ENCODE results near the gene AVP. TPM values are rescaled to one million over a fixed set of nuclear protein-coding genes. Genes with fewer than 3 reads are reported as not detected.
"Not testable (repeated sequence)": the region's sequence is repeated elsewhere in the genome, so short reads cannot be mapped to it uniquely, and the experiment has no call there.

Gene AVP
- total and polyA plus RNA-seq, 2 of the 13 experiments (the other 11 are each of a cell fraction or from before 2014, with no cell fraction given), result 0.12 TPM; not detected in 1

DNA sequence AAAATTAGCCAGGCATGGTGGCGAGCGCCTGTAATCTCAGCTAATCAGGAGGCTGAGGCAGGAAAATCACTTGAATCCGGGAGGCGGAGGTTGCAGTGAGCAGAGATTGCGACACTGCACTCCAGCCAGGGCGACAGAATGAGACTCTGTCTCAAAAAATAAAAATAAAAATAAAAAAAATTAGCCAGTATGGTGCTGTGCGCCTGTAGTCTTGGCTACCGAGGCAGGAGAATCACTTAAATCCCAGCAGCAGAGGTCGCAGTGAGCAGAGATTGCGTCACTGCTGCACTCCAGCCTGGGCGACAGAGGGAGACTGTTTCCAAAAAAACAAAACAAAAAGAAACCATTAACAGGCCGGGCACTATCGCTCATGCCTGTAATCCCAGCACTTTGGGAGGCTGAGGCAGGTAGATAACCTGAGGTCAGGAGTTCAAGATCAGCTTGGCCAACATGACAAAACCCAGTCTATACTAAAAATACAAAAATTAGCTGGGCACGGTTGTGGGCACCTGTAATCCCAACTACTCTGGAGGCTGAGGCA lies 33.4 kb upstream of the AVP start (continued):
- TF ChIP-seq, protein P1, sequence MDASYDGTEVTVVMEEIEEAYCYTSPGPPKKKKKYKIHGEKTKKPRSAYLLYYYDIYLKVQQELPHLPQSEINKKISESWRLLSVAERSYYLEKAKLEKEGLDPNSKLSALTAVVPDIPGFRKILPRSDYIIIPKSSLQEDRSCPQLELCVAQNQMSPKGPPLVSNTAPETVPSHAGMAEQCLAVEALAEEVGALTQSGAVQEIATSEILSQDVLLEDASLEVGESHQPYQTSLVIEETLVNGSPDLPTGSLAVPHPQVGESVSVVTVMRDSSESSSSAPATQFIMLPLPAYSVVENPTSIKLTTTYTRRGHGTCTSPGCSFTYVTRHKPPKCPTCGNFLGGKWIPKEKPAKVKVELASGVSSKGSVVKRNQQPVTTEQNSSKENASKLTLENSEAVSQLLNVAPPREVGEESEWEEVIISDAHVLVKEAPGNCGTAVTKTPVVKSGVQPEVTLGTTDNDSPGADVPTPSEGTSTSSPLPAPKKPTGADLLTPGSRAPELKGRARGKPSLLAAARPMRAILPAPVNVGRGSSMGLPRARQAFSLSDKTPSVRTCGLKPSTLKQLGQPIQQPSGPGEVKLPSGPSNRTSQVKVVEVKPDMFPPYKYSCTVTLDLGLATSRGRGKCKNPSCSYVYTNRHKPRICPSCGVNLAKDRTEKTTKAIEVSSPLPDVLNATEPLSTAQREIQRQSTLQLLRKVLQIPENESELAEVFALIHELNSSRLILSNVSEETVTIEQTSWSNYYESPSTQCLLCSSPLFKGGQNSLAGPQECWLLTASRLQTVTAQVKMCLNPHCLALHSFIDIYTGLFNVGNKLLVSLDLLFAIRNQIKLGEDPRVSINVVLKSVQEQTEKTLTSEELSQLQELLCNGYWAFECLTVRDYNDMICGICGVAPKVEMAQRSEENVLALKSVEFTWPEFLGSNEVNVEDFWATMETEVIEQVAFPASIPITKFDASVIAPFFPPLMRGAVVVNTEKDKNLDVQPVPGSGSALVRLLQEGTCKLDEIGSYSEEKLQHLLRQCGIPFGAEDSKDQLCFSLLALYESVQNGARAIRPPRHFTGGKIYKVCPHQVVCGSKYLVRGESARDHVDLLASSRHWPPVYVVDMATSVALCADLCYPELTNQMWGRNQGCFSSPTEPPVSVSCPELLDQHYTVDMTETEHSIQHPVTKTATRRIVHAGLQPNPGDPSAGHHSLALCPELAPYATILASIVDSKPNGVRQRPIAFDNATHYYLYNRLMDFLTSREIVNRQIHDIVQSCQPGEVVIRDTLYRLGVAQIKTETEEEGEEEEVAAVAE (CRISPR knock-in tag; IDR thresholded peaks at IDR 0.05; ENCODE audit: borderline replicate concordance), result 0 out of 2 replicates have a peak, but pooled peaks have one; percentile 27
- TF ChIP-seq ZNF331 (CRISPR knock-in tag; IDR thresholded peaks at IDR 0.05) (peak; percentile 84), CEBPB (IDR thresholded peaks at IDR 0.05; ENCODE audit: borderline replicate concordance, low read depth, low read length) (peak; percentile 99), ZNF101 (CRISPR knock-in tag; IDR thresholded peaks at IDR 0.05; ENCODE audit: borderline replicate concordance, low read depth) (peak; percentile 83; the same call in 1 of the 2 replicates), ZNF777 (CRISPR knock-in tag; IDR thresholded peaks at IDR 0.05) (0 out of 2 replicates have a peak, but pooled peaks have one; percentile 44), TBL1XR1 (IDR thresholded peaks at IDR 0.05; ENCODE audit: borderline replicate concordance, low read length, partially characterized antibody) (peak; percentile 28), NR2F6 (IDR thresholded peaks at IDR 0.05) (peak; percentile 33; the same call in 1 of the 2 replicates), NR2F6 (CRISPR knock-in tag; IDR thresholded peaks at IDR 0.05) (peak; percentile 73; the same call in 1 of the 2 replicates), THAP11 (CRISPR knock-in tag; IDR thresholded peaks at IDR 0.05) (peak; percentile 72), SMAD3 (CRISPR knock-in tag; IDR thresholded peaks at IDR 0.05) (peak; percentile 79; the same call in 1 of the 2 replicates), SP1 (CRISPR knock-in tag; IDR thresholded peaks at IDR 0.05) (peak; percentile 53; the same call in 1 of the 2 replicates), ZBTB21 (CRISPR knock-in tag; IDR thresholded peaks at IDR 0.05) (0 out of 2 replicates have a peak, but pooled peaks have one; percentile 29), ZNF766 (CRISPR knock-in tag; IDR thresholded peaks at IDR 0.05; ENCODE audit: borderline replicate concordance) (peak; percentile 82; the same call in 1 of the 2 replicates)
- TF ChIP-seq, protein P2, sequence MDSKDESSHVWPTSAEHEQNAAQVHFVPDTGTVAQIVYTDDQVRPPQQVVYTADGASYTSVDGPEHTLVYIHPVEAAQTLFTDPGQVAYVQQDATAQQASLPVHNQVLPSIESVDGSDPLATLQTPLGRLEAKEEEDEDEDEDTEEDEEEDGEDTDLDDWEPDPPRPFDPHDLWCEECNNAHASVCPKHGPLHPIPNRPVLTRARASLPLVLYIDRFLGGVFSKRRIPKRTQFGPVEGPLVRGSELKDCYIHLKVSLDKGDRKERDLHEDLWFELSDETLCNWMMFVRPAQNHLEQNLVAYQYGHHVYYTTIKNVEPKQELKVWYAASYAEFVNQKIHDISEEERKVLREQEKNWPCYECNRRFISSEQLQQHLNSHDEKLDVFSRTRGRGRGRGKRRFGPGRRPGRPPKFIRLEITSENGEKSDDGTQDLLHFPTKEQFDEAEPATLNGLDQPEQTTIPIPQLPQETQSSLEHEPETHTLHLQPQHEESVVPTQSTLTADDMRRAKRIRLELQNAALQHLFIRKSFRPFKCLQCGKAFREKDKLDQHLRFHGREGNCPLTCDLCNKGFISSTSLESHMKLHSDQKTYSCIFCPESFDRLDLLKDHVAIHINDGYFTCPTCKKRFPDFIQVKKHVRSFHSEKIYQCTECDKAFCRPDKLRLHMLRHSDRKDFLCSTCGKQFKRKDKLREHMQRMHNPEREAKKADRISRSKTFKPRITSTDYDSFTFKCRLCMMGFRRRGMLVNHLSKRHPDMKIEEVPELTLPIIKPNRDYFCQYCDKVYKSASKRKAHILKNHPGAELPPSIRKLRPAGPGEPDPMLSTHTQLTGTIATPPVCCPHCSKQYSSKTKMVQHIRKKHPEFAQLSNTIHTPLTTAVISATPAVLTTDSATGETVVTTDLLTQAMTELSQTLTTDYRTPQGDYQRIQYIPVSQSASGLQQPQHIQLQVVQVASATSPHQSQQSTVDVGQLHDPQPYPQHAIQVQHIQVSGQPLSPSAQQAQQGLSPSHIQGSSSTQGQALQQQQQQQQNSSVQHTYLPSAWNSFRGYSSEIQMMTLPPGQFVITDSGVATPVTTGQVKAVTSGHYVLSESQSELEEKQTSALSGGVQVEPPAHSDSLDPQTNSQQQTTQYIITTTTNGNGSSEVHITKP (CRISPR knock-in tag; IDR thresholded peaks at IDR 0.05; ENCODE audit: low read depth), result 0 out of 2 replicates have a peak, but pooled peaks have one; percentile 16
- TF ChIP-seq, protein P3, sequence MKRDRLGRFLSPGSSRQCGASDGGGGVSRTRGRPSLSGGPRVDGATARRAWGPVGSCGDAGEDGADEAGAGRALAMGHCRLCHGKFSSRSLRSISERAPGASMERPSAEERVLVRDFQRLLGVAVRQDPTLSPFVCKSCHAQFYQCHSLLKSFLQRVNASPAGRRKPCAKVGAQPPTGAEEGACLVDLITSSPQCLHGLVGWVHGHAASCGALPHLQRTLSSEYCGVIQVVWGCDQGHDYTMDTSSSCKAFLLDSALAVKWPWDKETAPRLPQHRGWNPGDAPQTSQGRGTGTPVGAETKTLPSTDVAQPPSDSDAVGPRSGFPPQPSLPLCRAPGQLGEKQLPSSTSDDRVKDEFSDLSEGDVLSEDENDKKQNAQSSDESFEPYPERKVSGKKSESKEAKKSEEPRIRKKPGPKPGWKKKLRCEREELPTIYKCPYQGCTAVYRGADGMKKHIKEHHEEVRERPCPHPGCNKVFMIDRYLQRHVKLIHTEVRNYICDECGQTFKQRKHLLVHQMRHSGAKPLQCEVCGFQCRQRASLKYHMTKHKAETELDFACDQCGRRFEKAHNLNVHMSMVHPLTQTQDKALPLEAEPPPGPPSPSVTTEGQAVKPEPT (CRISPR knock-in tag; IDR thresholded peaks at IDR 0.05; ENCODE audit: low read depth), result 0 out of 2 replicates have a peak, but pooled peaks have one; percentile 21
- not testable (repeated sequence) for TF ChIP-seq SP1 (IDR thresholded peaks at IDR 0.05)
- TF ChIP-seq, protein P4, sequence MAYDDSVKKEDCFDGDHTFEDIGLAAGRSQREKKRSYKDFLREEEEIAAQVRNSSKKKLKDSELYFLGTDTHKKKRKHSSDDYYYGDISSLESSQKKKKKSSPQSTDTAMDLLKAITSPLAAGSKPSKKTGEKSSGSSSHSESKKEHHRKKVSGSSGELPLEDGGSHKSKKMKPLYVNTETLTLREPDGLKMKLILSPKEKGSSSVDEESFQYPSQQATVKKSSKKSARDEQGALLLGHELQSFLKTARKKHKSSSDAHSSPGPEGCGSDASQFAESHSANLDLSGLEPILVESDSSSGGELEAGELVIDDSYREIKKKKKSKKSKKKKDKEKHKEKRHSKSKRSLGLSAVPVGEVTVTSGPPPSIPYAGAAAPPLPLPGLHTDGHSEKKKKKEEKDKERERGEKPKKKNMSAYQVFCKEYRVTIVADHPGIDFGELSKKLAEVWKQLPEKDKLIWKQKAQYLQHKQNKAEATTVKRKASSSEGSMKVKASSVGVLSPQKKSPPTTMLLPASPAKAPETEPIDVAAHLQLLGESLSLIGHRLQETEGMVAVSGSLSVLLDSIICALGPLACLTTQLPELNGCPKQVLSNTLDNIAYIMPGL (CRISPR knock-in tag; IDR thresholded peaks at IDR 0.05; ENCODE audit: borderline replicate concordance in 1 of 2, low read depth in 1 of 2), result peak; percentile 97 to 98

All from HepG2 (cell line).